Measurements from ENCODE around the gene MYL10. TPM values are rescaled to one million over a fixed set of nuclear protein-coding genes. Genes with fewer than 3 reads are reported as not detected.

MYL10 gene
- total RNA-seq, 4 donors from 2014 or later = not detected

DNA sequence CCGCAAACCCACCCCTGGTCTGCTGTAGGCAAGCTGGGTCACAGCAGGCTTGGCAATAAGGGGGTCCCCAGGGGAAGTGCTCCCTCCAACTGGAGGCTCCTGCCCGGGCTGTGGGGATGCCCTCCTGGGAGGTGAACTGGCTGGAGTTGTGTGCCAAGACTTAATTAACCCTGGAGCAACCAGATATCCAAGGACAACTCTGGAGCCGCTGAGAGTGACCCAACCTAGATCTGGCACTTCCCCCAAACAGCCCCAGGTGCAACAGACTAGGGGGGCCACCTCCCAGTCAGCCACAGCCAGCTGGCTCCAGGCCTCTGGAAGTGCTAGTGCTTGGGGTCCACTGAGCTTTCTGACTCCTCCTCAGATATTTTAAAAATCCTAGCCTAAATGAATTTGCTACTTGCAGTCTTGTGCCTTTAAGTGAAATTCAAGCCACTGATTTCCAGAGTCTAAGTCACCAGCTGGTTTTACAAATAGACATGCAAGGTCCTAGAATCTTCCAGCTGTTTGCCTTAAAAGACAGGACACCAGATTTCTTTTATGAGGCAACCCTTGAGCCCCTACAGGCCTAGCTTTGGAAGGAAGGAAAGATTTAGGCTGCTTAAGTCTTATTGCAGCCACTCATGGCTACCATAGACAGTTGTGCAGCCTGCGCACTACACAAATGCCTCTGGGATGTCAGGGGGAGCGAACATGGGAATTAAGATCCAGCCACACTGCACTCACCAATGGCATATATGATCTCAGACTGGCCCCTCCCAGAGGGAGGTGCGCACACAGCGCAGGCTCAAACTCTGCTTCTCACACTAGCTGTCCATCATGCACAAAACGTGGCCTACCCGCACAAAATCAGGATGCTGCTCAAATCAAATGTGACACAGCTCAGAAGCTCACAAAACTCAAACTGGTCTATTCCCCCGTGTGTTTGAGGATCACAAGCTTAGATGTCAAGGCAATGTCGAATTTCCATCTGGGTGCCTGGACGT, 42.6 kb upstream of the MYL10 start:
- no peak for TF ChIP-seq CTCF (IDR thresholded peaks at IDR 0.05)
- TF ChIP-seq POLR2AphosphoS5 (IDR thresholded peaks at IDR 0.05) = no peak
- no peak for TF ChIP-seq POLR2A (IDR thresholded peaks at IDR 0.05)
- TF ChIP-seq EP300 (IDR thresholded peaks at IDR 0.05; ENCODE audit: low read depth) = no peak
- 62 to 82% methylated on average over 2 to 11 of the region's 12 CpGs for WGBS, 2 donors (ENCODE audit: low coverage in 1 of 2)
- Histone ChIP-seq H3K36me3 (no peaks in the 10 kb centered on the region), H3K4me1 (no peaks in the 10 kb centered on the region), H3K9me3 (no peaks in the 10 kb centered on the region), H3K27me3 (no peaks in the 10 kb centered on the region), H3K4me3 (no peak overlapping the region), H3K27ac (no peak overlapping the region)
- in situ Hi-C loops (cut with MboI; ENCODE audit: low pct_ligation_motif_present in 1 of 4, low pct_unique_long_range_greater_than_20kb in 1 of 4, low sequenced_read_pairs in 3 of 4) (no loop called here), intact Hi-C loops (cut with DNase I; ENCODE audit: low total_unique reads) (no loop called here)
- no peak for DNase-seq

- 67 to 81% methylated on average over 1 of the region's 1 CpG for WGBS, 2 donors (ENCODE audit: low coverage in 1 of 2)
- DNase-seq = no peak
Observed at GRCh38 chr7:101669307-101669706, 40.2 kb upstream of the MYL10 start.

GRCh38 chr7:101668726-101669125, 39.6 kb upstream of the MYL10 start:
- Histone ChIP-seq H3K4me1 (no peaks in the 10 kb centered on the region), H3K27me3 (no peaks in the 10 kb centered on the region), H3K36me3 (no peaks in the 10 kb centered on the region), H3K27ac (no peak overlapping the region), H3K9me3 (no peaks in the 10 kb centered on the region), H3K4me3 (no peak overlapping the region)
- intact Hi-C loops (cut with DNase I; ENCODE audit: low total_unique reads) (no loop called here), in situ Hi-C loops (cut with MboI; ENCODE audit: low pct_ligation_motif_present in 1 of 4, low pct_unique_long_range_greater_than_20kb in 1 of 4, low sequenced_read_pairs in 3 of 4) (no loop called here)
- DNase-seq = no peak
- 86% methylated on average over 2 of the region's 2 CpGs; no CpG with 5 or more reads in 1 of the 2 donors for WGBS, 2 donors (ENCODE audit: low coverage in 1 of 2)
- TF ChIP-seq POLR2AphosphoS5 (IDR thresholded peaks at IDR 0.05) = no peak
- TF ChIP-seq POLR2A (IDR thresholded peaks at IDR 0.05) = no peak
- no peak for TF ChIP-seq EP300 (IDR thresholded peaks at IDR 0.05; ENCODE audit: low read depth)
- no peak for TF ChIP-seq CTCF (IDR thresholded peaks at IDR 0.05)

More at GRCh38 chr7:101669307-101669706, 40.2 kb upstream of the MYL10 start:
- Histone ChIP-seq H3K27me3 (no peaks in the 10 kb centered on the region), H3K9me3 (no peaks in the 10 kb centered on the region), H3K4me3 (no peak overlapping the region), H3K27ac (no peak overlapping the region), H3K4me1 (no peaks in the 10 kb centered on the region), H3K36me3 (no peaks in the 10 kb centered on the region)
- TF ChIP-seq POLR2AphosphoS5 (IDR thresholded peaks at IDR 0.05) (no peak), POLR2A (IDR thresholded peaks at IDR 0.05) (no peak), CTCF (IDR thresholded peaks at IDR 0.05) (peak in 2 of 5 experiments; percentile 22)
- in situ Hi-C loops (cut with MboI; ENCODE audit: low pct_ligation_motif_present in 1 of 4, low pct_unique_long_range_greater_than_20kb in 1 of 4, low sequenced_read_pairs in 3 of 4) = no loop called here
- intact Hi-C loops (cut with DNase I; ENCODE audit: low total_unique reads) = no loop called here

- no peak for DNase-seq
- Histone ChIP-seq H3K4me1 (no peaks in the 10 kb centered on the region), H3K4me3 (no peak overlapping the region), H3K27me3 (no peaks in the 10 kb centered on the region), H3K36me3 (no peaks in the 10 kb centered on the region), H3K9me3 (no peaks in the 10 kb centered on the region), H3K27ac (no peak overlapping the region)
- TF ChIP-seq POLR2AphosphoS5 (IDR thresholded peaks at IDR 0.05) (no peak), POLR2A (IDR thresholded peaks at IDR 0.05) (no peak), EP300 (IDR thresholded peaks at IDR 0.05; ENCODE audit: low read depth) (no peak), CTCF (IDR thresholded peaks at IDR 0.05) (no peak)
- intact Hi-C loops (cut with DNase I; ENCODE audit: low total_unique reads) = no loop called here
- in situ Hi-C loops (cut with MboI; ENCODE audit: low pct_ligation_motif_present in 1 of 4, low pct_unique_long_range_greater_than_20kb in 1 of 4, low sequenced_read_pairs in 3 of 4) = no loop called here
- 67 to 73% methylated on average over 1 to 2 of the region's 3 CpGs for WGBS, 2 donors (ENCODE audit: low coverage in 1 of 2)
Observed at GRCh38 chr7:101667920-101668319, 38.8 kb upstream of the MYL10 start.

All from transverse colon (tissue), 4 donors.